Hematopoietic multipotent progenitor cell (in vitro differentiated cells): Measurements from ENCODE around the gene OGG1. TPM values are rescaled to one million over a fixed set of nuclear protein-coding genes. Genes with fewer than 3 reads are reported as not detected.
A peak's percentile ranks its signal among the peaks of the same experiment; 100 is the strongest.

Experiments used
- DNase-seq, 3 donors: peaks; one replicate each; pipeline ENCODE4 v3.0.0-alpha.2; 2011 to 2015; ENCODE audit warnings: low read depth in 2 of 3, low spot score in 2 of 3
- total RNA-seq: library from RNA; depleted of rRNA; stranded (reverse); fragments of >200 nt; gene quantifications from one replicate; pipeline ENCODE4 v1.2.3, GENCODE V29; 2012

The OGG1 gene
- total RNA-seq, 1 donor = 30.7 TPM

GRCh38 chr3:9727041-9727595 is 22.6 kb upstream of the OGG1 start:
- peak; percentile 43 to 77 (median 60) for DNase-seq

- DNase-seq = no peak
Measured at GRCh38 chr3:9727743-9728142, 22.0 kb upstream of the OGG1 start.

- no peak for DNase-seq
Measured at GRCh38 chr3:9729419-9729818, 20.3 kb upstream of the OGG1 start.

- peak in 2 of 3 donors; percentile 75 to 88 for DNase-seq
Measured at GRCh38 chr3:9730657-9731205, 19.0 kb upstream of the OGG1 start.

- peak; percentile 98 to 100 (median 99) for DNase-seq
Measured at GRCh38 chr3:9731206-9732079, 18.3 kb upstream of the OGG1 start, which contains the start of gene BRPF1. BRPF1 (plus strand) TSS chr3:9731735; CDS start chr3:9734141, 2,406 bp downstream.

GRCh38 chr3:9732080-9732739 is 17.5 kb upstream of the OGG1 start:
- DNase-seq = peak in 2 of 3 donors; percentile 74 to 86

GRCh38 chr3:9732740-9733115 is 17.0 kb upstream of the OGG1 start:
- no peak for DNase-seq

- no peak for DNase-seq
Measured at GRCh38 chr3:9736831-9737230, 12.9 kb upstream of the OGG1 start.

- DNase-seq = no peak
Measured at GRCh38 chr3:9739181-9739580, 10.6 kb upstream of the OGG1 start.

- no peak for DNase-seq
Measured at GRCh38 chr3:9742560-9742959, 7.2 kb upstream of the OGG1 start.

- no peak for DNase-seq
Measured at GRCh38 chr3:9743548-9743947, 6.2 kb upstream of the OGG1 start.

- DNase-seq = no peak
Measured at GRCh38 chr3:9744162-9744561, 5.6 kb upstream of the OGG1 start.

- no peak for DNase-seq
Measured at GRCh38 chr3:9745521-9745920, 4.2 kb upstream of the OGG1 start.

- DNase-seq = no peak
Measured at GRCh38 chr3:9746330-9746729, 3.4 kb upstream of the OGG1 start.

GRCh38 chr3:9747267-9747666 is 2.5 kb upstream of the OGG1 start:
- DNase-seq = no peak

GRCh38 chr3:9748031-9748430 is 1.7 kb upstream of the OGG1 start:
- no peak for DNase-seq

GRCh38 chr3:9749296-9749644 is 482 bp upstream of the OGG1 start:
- DNase-seq = no peak

GRCh38 chr3:9750556-9751411 is 1.0 kb downstream of the OGG1 start:
- no peak for DNase-seq

GRCh38 chr3:9754678-9755077 is 4.9 kb downstream of the OGG1 start:
- DNase-seq = no peak

- no peak for DNase-seq
Measured at GRCh38 chr3:9757427-9757826, 7.7 kb downstream of the OGG1 start.
